CD4-positive, alpha-beta T cell (primary cell): ENCODE measurements around the gene ANKRD44. TPM values are rescaled to one million over a fixed set of nuclear protein-coding genes. Genes with fewer than 3 reads are reported as not detected.
"Not testable (repeated sequence)": the region's sequence is repeated elsewhere in the genome, so short reads cannot be mapped to it uniquely, and the experiment has no call there.

Source experiments
- ATAC-seq: fragments of 200-7000 bp; cut with Tn5 transposase; one replicate; pipeline ENCODE4 v1.10.0; 2022; ENCODE audit warnings: mild to moderate bottlenecking; ENCODE audit not compliant: poor library complexity
- CTCF ChIA-PET: fragments of 350-600 bp; sonication (Branson Sonifier 250); formaldehyde crosslinking; loops from one replicate; lab custom pipeline; 2021; ENCODE audit warnings: antibody characterized with exemption, inconsistent platforms; lab: Charles Lee
- POLR2A ChIA-PET: fragments of 350-600 bp; sonication (Branson Sonifier 250); formaldehyde crosslinking; loops from one replicate; lab custom pipeline; 2021; ENCODE audit warnings: antibody characterized with exemption, inconsistent platforms; lab: Charles Lee
- DNase-seq, 14 experiments: peaks; one replicate each; pipeline ENCODE4 v3.0.0-alpha.2; 2013 to 2020; ENCODE audit warnings: mixed read lengths in 2 of 14
- H3K27ac ChIP-seq, 2 donors: one replicate each; pipeline versions ENCODE4 v1.5.1 to v1.7.0; 2013; ENCODE audit warnings: low read length in 2 of 2, low read depth in 1 of 2, mild to moderate bottlenecking in 1 of 2
- H3K27me3 ChIP-seq, 2 experiments: 1 replicate in 1 of 2; 2 replicates in 1 of 2; pipeline versions ENCODE4 v1.6.1 to v1.7.0; 2013; ENCODE audit warnings: low read length in 2 of 2, control low read depth in 1 of 2, mild to moderate bottlenecking in 1 of 2, moderate library complexity in 1 of 2; ENCODE audit not compliant: insufficient read depth in 2 of 2, control insufficient read depth in 1 of 2
- H3K36me3 ChIP-seq: one replicate; pipeline ENCODE4 v1.6.1; 2013; ENCODE audit warnings: low read length, control low read depth; ENCODE audit not compliant: insufficient read depth
- H3K4me1 ChIP-seq: one replicate; pipeline ENCODE4 v1.6.1; 2013; ENCODE audit warnings: low read length, control low read depth; ENCODE audit not compliant: insufficient read depth
- H3K4me3 ChIP-seq: one replicate; pipeline ENCODE4 v1.5.1; 2013; ENCODE audit warnings: mild to moderate bottlenecking, low read length, moderate library complexity
- H3K9me3 ChIP-seq, 2 experiments: 1 replicate in 1 of 2; 2 replicates in 1 of 2; pipeline versions ENCODE4 v1.6.1 to v1.7.0; 2013; ENCODE audit warnings: low read length in 2 of 2, mild to moderate bottlenecking in 2 of 2, control low read depth in 1 of 2, moderate library complexity in 1 of 2; ENCODE audit not compliant: control insufficient read depth in 1 of 2, insufficient read depth in 1 of 2
- H3K27ac Mint-ChIP-seq: one replicate; pipeline ENCODE4 v1.8.0; 2020; ENCODE audit warnings: mixed read lengths
- H3K27me3 Mint-ChIP-seq: one replicate; pipeline ENCODE4 v1.8.0; 2021; ENCODE audit warnings: mixed read lengths
- H3K36me3 Mint-ChIP-seq: one replicate; pipeline ENCODE4 v1.8.0; 2021; ENCODE audit warnings: low read depth, mixed read lengths
- H3K4me1 Mint-ChIP-seq: one replicate; pipeline ENCODE4 v1.8.0; 2021; ENCODE audit warnings: low read depth, mixed read lengths
- H3K4me3 Mint-ChIP-seq: one replicate; pipeline ENCODE4 v1.8.0; 2020; ENCODE audit warnings: mild to moderate bottlenecking, mixed read lengths
- H3K9me3 Mint-ChIP-seq: one replicate; pipeline ENCODE4 v1.8.0; 2020; ENCODE audit warnings: mixed read lengths
- intact Hi-C, 2 experiments: fragments of 100-400 bp; cut with DNase I in 1 of 2; cut with micrococcal nuclease in 1 of 2; formaldehyde crosslinking; loops; one replicate each; pipeline versions ENCODE4 v1.15.1 to v1.9.0; 2023 to 2025; cut with DNase I, micrococcal nuclease
- total RNA-seq, 174 experiments: library from RNA in 2 of 174; stranded (reverse) in 2 of 174; gene quantifications; one replicate each; pipeline ENCODE4 v1.2.3 and lab custom pipeline; 2021 to 2026
- TF ChIP-seq, protein P1 (sequence below): fragments of 200-600 bp; IDR thresholded peaks from one replicate; pipeline ENCODE4 v1.8.0; 2022; ENCODE audit warnings: antibody characterized with exemption, mild to moderate bottlenecking

ANKRD44 gene
- total RNA-seq, 2 experiments from 2014 or later: 170 to 186 TPM

DNA sequence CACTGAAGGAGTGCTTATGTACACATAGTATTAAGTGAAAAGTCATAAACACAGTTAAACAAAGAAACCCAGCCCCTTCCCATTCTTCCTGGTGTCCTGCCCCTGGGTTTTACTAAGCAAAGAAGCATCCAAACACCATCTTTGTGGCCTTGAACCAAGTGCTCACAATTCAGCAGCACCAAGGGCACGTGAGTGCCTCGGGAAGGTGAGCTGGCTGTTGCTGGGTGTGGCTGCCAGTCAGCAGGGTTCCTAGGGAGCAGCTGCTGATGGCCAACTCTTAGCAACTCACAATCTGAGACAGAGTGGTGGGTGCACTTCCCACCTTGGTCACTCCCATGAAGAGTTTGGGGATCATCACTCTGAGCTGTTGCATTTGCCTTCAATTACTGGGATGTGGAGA, 286.4 kb downstream of the ANKRD44 start:
- no peaks in the 10 kb centered on the region for H3K27me3 Mint-ChIP-seq
- no peak overlapping the region for H3K27ac Mint-ChIP-seq
- ChIA-PET CTCF (no interaction called here), POLR2A (interaction anchor here (0.9 kb wide), 1 partner anchor 16 kb away, joined by 3 read pairs; no protein-coding TSS in a partner anchor)
- Histone ChIP-seq H3K27ac (no peak overlapping the region), H3K27me3 (no peaks in the 10 kb centered on the region), H3K9me3 (peaks cover 0 to 4% of the 10 kb centered on the region in 2 experiments), H3K4me1 (no peaks in the 10 kb centered on the region), H3K36me3 (peaks cover 82% of the 10 kb centered on the region), H3K4me3 (no peak overlapping the region)
- intact Hi-C loops: no loop called here
- ATAC-seq: no peak
- no peaks in the 10 kb centered on the region for H3K9me3 Mint-ChIP-seq
- peaks cover 96% of the 10 kb centered on the region for H3K36me3 Mint-ChIP-seq
- H3K4me3 Mint-ChIP-seq: no peak overlapping the region
- TF ChIP-seq, protein P1, sequence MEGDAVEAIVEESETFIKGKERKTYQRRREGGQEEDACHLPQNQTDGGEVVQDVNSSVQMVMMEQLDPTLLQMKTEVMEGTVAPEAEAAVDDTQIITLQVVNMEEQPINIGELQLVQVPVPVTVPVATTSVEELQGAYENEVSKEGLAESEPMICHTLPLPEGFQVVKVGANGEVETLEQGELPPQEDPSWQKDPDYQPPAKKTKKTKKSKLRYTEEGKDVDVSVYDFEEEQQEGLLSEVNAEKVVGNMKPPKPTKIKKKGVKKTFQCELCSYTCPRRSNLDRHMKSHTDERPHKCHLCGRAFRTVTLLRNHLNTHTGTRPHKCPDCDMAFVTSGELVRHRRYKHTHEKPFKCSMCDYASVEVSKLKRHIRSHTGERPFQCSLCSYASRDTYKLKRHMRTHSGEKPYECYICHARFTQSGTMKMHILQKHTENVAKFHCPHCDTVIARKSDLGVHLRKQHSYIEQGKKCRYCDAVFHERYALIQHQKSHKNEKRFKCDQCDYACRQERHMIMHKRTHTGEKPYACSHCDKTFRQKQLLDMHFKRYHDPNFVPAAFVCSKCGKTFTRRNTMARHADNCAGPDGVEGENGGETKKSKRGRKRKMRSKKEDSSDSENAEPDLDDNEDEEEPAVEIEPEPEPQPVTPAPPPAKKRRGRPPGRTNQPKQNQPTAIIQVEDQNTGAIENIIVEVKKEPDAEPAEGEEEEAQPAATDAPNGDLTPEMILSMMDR: no peak
- no peak for DNase-seq
- H3K4me1 Mint-ChIP-seq: peaks cover 4% of the 10 kb centered on the region

DNA sequence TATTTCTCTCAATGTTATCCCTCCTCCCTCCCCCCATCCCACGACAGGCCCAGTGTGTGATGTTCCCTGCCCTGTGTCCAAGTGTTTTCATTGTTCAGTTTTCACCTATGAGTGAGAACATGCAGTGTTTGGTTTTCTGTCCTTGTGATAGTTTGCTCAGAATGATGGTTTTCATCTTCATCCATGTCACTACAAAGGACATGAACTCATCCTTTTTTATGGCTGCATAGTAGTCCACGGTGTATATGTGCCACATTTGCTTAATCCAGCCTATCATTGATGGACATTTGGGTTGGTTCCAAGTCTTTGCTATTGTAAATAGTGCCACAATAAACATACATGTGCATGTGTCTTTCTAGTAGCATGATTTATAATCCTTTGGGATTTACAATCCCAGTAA, 289.7 kb downstream of the ANKRD44 start:
- intact Hi-C loops, H3K27me3 ChIP-seq, H3K4me3 Mint-ChIP-seq, H3K9me3 Mint-ChIP-seq, POLR2A ChIA-PET, H3K27ac Mint-ChIP-seq, H3K9me3 ChIP-seq, H3K4me1 Mint-ChIP-seq, H3K27me3 Mint-ChIP-seq, CTCF ChIA-PET, ATAC-seq, H3K27ac ChIP-seq, H3K4me3 ChIP-seq, DNase-seq, H3K4me1 ChIP-seq: not testable (repeated sequence)
- peaks cover 96% of the 10 kb centered on the region for H3K36me3 Mint-ChIP-seq
- H3K36me3 ChIP-seq: peaks cover 76% of the 10 kb centered on the region

DNA sequence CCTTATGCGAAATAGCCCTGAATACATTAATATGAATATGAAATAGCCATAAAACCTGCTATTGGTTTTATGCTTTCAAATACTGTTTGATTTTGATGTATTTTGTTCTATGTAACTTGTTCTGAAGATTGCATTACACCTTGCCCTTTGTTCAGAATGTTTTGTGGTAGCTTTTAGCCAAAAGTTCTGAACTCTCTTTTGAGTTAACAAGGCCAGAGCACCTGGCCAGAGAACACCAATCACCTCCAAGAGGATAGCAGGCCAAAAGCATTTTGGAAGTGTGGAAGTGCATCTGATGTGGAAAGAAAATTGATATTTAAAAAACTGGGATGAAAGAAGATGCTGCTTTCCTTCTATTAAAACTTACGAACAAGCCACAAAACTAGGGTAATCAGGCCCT, 297.5 kb downstream of the ANKRD44 start:
- TF ChIP-seq, protein P1: no peak
- peaks cover 2% of the 10 kb centered on the region for H3K4me1 ChIP-seq
- CTCF ChIA-PET: no interaction called here
- ATAC-seq (no peak), DNase-seq (no peak)
- no peaks in the 10 kb centered on the region for H3K9me3 ChIP-seq
- H3K36me3 ChIP-seq: peaks cover 90% of the 10 kb centered on the region
- Mint-ChIP-seq H3K9me3 (no peaks in the 10 kb centered on the region), H3K27me3 (no peaks in the 10 kb centered on the region), H3K4me1 (peaks cover 8% of the 10 kb centered on the region), H3K27ac (peak overlapping the region; percentile 54), H3K4me3 (no peak overlapping the region), H3K36me3 (peaks cover 94% of the 10 kb centered on the region)
- intact Hi-C loops: no loop called here
- H3K27me3 ChIP-seq: no peaks in the 10 kb centered on the region
- no peak overlapping the region for H3K27ac ChIP-seq
- no peak overlapping the region for H3K4me3 ChIP-seq
- POLR2A ChIA-PET: no interaction called here
